Sigmoid colon (tissue), 7 donors: Measurements from ENCODE around the gene CHCHD6. TPM values are rescaled to one million over a fixed set of nuclear protein-coding genes. Genes with fewer than 3 reads are reported as not detected.

Experiments
- DNase-seq: peaks from one replicate; pipeline ENCODE4 v3.0.0-alpha.2; 2019
- H3K27ac ChIP-seq, 4 donors: fragments of 200-600 bp; sonication (generic); one replicate each; pipeline ENCODE4 v1.5.1; 2016 to 2019; ENCODE audit warnings: mild to moderate bottlenecking in 1 of 4
- H3K27me3 ChIP-seq, 3 donors: fragments of 200-600 bp; sonication (generic); one replicate each; pipeline ENCODE4 v1.5.1; 2019; ENCODE audit warnings: mild to moderate bottlenecking in 1 of 3
- H3K36me3 ChIP-seq, 4 donors: fragments of 200-600 bp; sonication (generic); one replicate each; pipeline ENCODE4 v1.5.1; 2016 to 2019
- H3K4me1 ChIP-seq, 4 donors: fragments of 200-600 bp; sonication (generic); one replicate each; pipeline ENCODE4 v1.5.1; 2017 to 2019
- H3K4me3 ChIP-seq, 4 donors: fragments of 200-600 bp; sonication (generic); one replicate each; pipeline ENCODE4 v1.5.1; 2017 to 2019; ENCODE audit warnings: mild to moderate bottlenecking in 2 of 4, moderate library complexity in 1 of 4
- H3K9me3 ChIP-seq, 4 donors: fragments of 200-600 bp in 3 of 4; sonication (generic) in 3 of 4; one replicate each; pipeline versions ENCODE4 v1.5.1 to v1.6.1; 2013 to 2019
- EP300 ChIP-seq, 4 donors: sonication (generic); formaldehyde crosslinking; IDR thresholded peaks; one replicate each; pipeline ENCODE4 v1.6.1; 2017; ENCODE audit warnings: antibody characterized with exemption in 4 of 4
- POLR2A ChIP-seq, 2 donors: fragments of 450-650 bp; IDR thresholded peaks; one replicate each; pipeline ENCODE4 v1.6.1; 2016; ENCODE audit warnings: antibody characterized with exemption in 2 of 2, mild to moderate bottlenecking in 2 of 2, moderate library complexity in 2 of 2
- POLR2AphosphoS5 ChIP-seq, 4 donors: sonication (generic); formaldehyde crosslinking; IDR thresholded peaks; one replicate each; pipeline ENCODE4 v1.6.1; 2017; ENCODE audit warnings: antibody characterized with exemption in 4 of 4
- WGBS, 2 donors: extraction: QIAGEN DNeasy Blood & Tissue Kit; methylation state at CpG; one replicate each; pipeline ENCODE4 v1.1.7; 2013; 5-methylcytosine and 5-hydroxymethylcytosine counted together
- intact Hi-C: fragments of 100-400 bp; cut with DNase I; formaldehyde crosslinking; loops from one replicate; pipeline ENCODE4 v1.15.1; 2023
- polyA plus RNA-seq, 3 donors: library from polyadenylated mRNA; stranded (reverse); fragments of 200-250 nt; gene quantifications; one replicate each; pipeline ENCODE4 v1.2.3, GENCODE V29; 2013
- total RNA-seq, 4 donors: library from RNA; depleted of rRNA; stranded (reverse); fragments of >200 nt; gene quantifications; one replicate each; pipeline ENCODE4 v1.1.0, GENCODE V29; 2016
- TF ChIP-seq, protein P1 (sequence below), 4 experiments: fragments of 450-650 bp in 3 of 4; fragments of 200-600 bp in 1 of 4; IDR thresholded peaks; one replicate each; pipeline ENCODE4 v1.5.1; 2016 to 2019; ENCODE audit warnings: antibody characterized with exemption in 4 of 4, mild to moderate bottlenecking in 3 of 4, moderate library complexity in 2 of 4
- donor health status: healthy with polysubstance abuse.
- donor health status: Bipolar disorder and iron deficiency.
- donor health status: healthy.

The CHCHD6 gene
- total and polyA plus RNA-seq, 7 donors: 8.0 to 20.9 (median 14.4) TPM

DNA sequence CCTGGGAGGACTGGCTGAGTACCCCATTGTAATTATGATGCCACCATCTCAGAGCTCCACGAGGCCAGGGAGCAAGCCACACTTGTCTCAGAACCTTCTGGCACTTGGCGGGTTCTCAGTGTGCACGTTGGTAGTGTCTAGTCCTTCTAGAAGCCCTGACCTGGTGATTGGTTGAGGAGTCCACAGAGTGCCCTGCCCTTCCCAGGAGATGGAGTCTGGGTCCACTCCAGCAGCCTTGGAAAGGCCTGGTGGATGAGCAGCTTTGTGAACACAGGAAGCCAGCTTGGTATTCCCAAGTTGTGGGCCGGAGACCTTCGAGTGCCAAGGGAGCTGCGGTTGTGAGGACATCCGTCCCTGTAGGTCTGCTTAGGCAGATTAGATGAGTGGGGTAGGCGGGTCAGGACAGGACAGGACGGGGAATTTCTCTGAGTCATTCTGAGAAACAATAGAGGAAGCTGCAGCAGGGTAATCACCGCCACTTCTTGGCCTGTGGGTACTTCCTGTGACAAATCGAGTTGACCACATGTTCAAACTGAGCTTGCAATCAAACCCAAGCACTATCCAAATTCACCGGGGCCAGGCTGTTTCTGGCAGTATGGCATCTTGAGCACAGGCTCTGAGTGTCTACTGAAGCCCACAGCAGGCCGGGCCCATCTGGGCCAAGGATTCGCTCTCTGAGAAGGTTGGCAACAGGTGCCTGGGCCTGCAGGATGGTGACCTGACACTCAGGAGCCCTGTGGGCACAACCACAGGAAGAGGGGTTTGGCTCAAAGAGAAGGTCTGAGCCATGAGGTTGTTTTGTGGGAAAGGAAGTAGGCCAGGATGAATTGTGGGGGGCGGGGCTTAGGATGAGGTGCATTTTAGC, 207.4 kb downstream of the CHCHD6 start:
- WGBS, 2 donors: 49 to 76% methylated on average over 15 of the region's 15 CpGs
- H3K27me3 ChIP-seq: no peaks in the 10 kb centered on the region
- H3K4me1 ChIP-seq: no peaks in the 10 kb centered on the region
- peak overlapping the region in 2 of 4 donors; percentile 37 to 43 for H3K27ac ChIP-seq
- peaks cover 0 to 4% (median 0%) of the 10 kb centered on the region in 4 donors for H3K36me3 ChIP-seq
- peak in 1 of 4 donors; percentile 8 for TF ChIP-seq POLR2AphosphoS5 (IDR thresholded peaks at IDR 0.05)
- TF ChIP-seq EP300 (IDR thresholded peaks at IDR 0.05): no peak
- TF ChIP-seq POLR2A (IDR thresholded peaks at IDR 0.05): no peak
- H3K4me3 ChIP-seq: no peak overlapping the region
- no peaks in the 10 kb centered on the region for H3K9me3 ChIP-seq
- intact Hi-C loops: no loop called here
- DNase-seq: no peak

DNA sequence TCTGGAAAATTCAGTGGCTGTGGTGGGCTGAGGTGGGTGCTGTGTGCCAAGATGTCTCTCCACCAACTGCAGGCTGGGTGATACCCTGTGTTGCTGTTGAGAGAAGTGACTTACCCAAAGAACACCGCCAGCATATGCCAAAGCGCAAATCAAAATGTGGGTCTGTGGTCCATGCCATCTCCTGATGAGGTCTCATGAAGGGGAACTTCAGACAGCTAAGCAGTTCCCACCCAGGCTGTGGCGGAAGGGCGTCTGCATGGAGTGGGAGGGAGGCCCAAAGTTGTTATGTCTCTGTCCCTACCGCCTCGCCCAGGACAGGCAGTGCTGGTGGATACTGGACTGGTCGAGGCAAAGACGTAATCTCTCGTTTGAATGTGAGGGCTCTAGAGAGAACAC, 208.0 kb downstream of the CHCHD6 start:
- no peaks in the 10 kb centered on the region for H3K4me1 ChIP-seq
- no peak for DNase-seq
- TF ChIP-seq, protein P1, sequence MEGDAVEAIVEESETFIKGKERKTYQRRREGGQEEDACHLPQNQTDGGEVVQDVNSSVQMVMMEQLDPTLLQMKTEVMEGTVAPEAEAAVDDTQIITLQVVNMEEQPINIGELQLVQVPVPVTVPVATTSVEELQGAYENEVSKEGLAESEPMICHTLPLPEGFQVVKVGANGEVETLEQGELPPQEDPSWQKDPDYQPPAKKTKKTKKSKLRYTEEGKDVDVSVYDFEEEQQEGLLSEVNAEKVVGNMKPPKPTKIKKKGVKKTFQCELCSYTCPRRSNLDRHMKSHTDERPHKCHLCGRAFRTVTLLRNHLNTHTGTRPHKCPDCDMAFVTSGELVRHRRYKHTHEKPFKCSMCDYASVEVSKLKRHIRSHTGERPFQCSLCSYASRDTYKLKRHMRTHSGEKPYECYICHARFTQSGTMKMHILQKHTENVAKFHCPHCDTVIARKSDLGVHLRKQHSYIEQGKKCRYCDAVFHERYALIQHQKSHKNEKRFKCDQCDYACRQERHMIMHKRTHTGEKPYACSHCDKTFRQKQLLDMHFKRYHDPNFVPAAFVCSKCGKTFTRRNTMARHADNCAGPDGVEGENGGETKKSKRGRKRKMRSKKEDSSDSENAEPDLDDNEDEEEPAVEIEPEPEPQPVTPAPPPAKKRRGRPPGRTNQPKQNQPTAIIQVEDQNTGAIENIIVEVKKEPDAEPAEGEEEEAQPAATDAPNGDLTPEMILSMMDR (IDR thresholded peaks at IDR 0.05): no peak
- TF ChIP-seq POLR2A (IDR thresholded peaks at IDR 0.05) (no peak), EP300 (IDR thresholded peaks at IDR 0.05) (no peak), POLR2AphosphoS5 (IDR thresholded peaks at IDR 0.05) (no peak)
- no peaks in the 10 kb centered on the region for H3K9me3 ChIP-seq
- peak overlapping the region in 2 of 4 donors; percentile 37 to 43 for H3K27ac ChIP-seq
- H3K4me3 ChIP-seq: no peak overlapping the region
- no peaks in the 10 kb centered on the region for H3K27me3 ChIP-seq
- intact Hi-C loops: no loop called here
- H3K36me3 ChIP-seq: peaks cover 0 to 11% (median 0%) of the 10 kb centered on the region in 4 donors
- WGBS, 2 donors: 88 to 93% methylated on average over 9 of the region's 9 CpGs

GRCh38 chr3:126912491-126913195, 208.6 kb downstream of the CHCHD6 start:
- intact Hi-C loops: no loop called here

DNA sequence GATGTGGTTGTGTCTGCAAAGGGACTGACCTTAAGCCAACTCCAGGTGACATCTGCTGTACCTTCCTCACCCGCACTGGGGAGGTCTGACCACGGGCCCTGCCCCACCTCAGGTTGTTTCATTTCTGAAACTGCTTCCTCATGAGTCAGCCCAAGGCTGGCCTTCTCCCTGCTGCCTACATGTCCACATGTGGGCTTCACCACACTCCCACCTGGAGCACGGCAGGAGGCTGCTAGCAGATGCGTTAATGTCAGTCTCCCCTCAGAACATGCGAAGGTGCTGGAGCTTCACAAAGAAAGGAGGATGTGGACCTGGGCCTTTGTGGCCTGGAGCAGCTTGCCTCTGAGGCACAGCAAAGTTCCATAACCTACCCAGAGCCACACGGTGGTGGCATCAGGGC, 209.5 kb downstream of the CHCHD6 start:
- Histone ChIP-seq H3K4me3 (no peak overlapping the region), H3K36me3 (peaks cover 0 to 15% (median 0%) of the 10 kb centered on the region in 4 donors), H3K27ac (no peak overlapping the region), H3K4me1 (no peaks in the 10 kb centered on the region), H3K9me3 (no peaks in the 10 kb centered on the region), H3K27me3 (no peaks in the 10 kb centered on the region)
- DNase-seq: no peak
- TF ChIP-seq POLR2AphosphoS5 (IDR thresholded peaks at IDR 0.05) (no peak), POLR2A (IDR thresholded peaks at IDR 0.05) (no peak), EP300 (IDR thresholded peaks at IDR 0.05) (no peak)
- TF ChIP-seq, protein P1 (IDR thresholded peaks at IDR 0.05): no peak
- WGBS, 2 donors: 81 to 84% methylated on average over 6 of the region's 6 CpGs
- intact Hi-C loops: no loop called here

More at GRCh38 chr3:126912491-126913195, 208.6 kb downstream of the CHCHD6 start:
- WGBS, 2 donors: 92 to 94% methylated on average over 12 of the region's 12 CpGs
- Histone ChIP-seq H3K4me3 (no peak overlapping the region), H3K36me3 (peaks cover 0 to 15% (median 0%) of the 10 kb centered on the region in 4 donors), H3K27me3 (no peaks in the 10 kb centered on the region), H3K9me3 (no peaks in the 10 kb centered on the region), H3K4me1 (no peaks in the 10 kb centered on the region), H3K27ac (no peak overlapping the region)
- no peak for DNase-seq
- TF ChIP-seq POLR2A (IDR thresholded peaks at IDR 0.05): no peak
- TF ChIP-seq, protein P1 (IDR thresholded peaks at IDR 0.05): no peak
- TF ChIP-seq POLR2AphosphoS5 (IDR thresholded peaks at IDR 0.05): no peak
- no peak for TF ChIP-seq EP300 (IDR thresholded peaks at IDR 0.05)

DNA sequence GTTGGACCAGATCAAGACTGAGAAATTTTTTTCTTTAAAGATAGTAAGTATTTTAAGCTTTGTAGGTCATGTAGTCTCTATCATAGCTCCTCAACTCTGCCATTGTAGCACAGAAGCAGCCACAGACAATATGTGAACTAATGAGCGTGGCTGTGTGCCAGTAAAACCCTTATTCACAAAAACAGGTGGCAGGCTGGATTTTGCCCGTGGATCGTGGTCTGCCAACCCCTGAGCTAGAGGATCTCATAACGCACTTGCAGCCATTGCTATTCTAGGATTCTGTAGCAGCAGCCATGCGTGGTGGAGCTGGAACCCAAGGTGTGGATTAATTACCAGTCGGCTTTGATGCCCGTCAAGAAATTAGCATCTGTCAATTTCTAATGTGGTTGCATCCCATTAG, 210.2 kb downstream of the CHCHD6 start:
- TF ChIP-seq, protein P1 (IDR thresholded peaks at IDR 0.05): no peak
- TF ChIP-seq EP300 (IDR thresholded peaks at IDR 0.05) (no peak), POLR2AphosphoS5 (IDR thresholded peaks at IDR 0.05) (no peak), POLR2A (IDR thresholded peaks at IDR 0.05) (no peak)
- WGBS, 2 donors: 90% methylated on average over 7 of the region's 7 CpGs
- Histone ChIP-seq H3K9me3 (no peaks in the 10 kb centered on the region), H3K36me3 (peaks cover 0 to 15% (median 0%) of the 10 kb centered on the region in 4 donors), H3K27ac (no peak overlapping the region), H3K27me3 (no peaks in the 10 kb centered on the region), H3K4me1 (no peaks in the 10 kb centered on the region), H3K4me3 (no peak overlapping the region)
- no peak for DNase-seq
- intact Hi-C loops: no loop called here
